Testis (tissue), 3 donors: ENCODE results near the gene GALNT17. TPM values are rescaled to one million over a fixed set of nuclear protein-coding genes. Genes with fewer than 3 reads are reported as not detected.

Experiments used
- DNase-seq: peaks from one replicate; pipeline ENCODE4 v3.0.0-alpha.2; 2019
- H3K27ac ChIP-seq, 2 donors: fragments of 200-600 bp; sonication (generic); one replicate each; pipeline ENCODE4 v1.5.1; 2019
- H3K27me3 ChIP-seq: fragments of 200-600 bp; sonication (generic); one replicate; pipeline ENCODE4 v1.5.1; 2019
- H3K36me3 ChIP-seq: fragments of 200-600 bp; sonication (generic); one replicate; pipeline ENCODE4 v1.5.1; 2017; ENCODE audit warnings: low read depth; ENCODE audit errors: missing control alignments
- H3K4me1 ChIP-seq: fragments of 200-600 bp; sonication (generic); one replicate; pipeline ENCODE4 v1.5.1; 2019
- H3K4me3 ChIP-seq, 2 donors: fragments of 200-600 bp; sonication (generic); one replicate each; pipeline ENCODE4 v1.5.1; 2017 to 2019
- H3K9me3 ChIP-seq: fragments of 200-600 bp; sonication (generic); one replicate; pipeline ENCODE4 v1.5.1; 2017
- POLR2A ChIP-seq: fragments of 450-650 bp; IDR thresholded peaks from one replicate; pipeline ENCODE4 v1.6.1; 2017; ENCODE audit warnings: antibody characterized with exemption, mild to moderate bottlenecking, moderate library complexity
- WGBS, 2 donors: methylation state at CpG; one replicate each; pipeline ENCODE4 v1.1.5; 2018; 5-methylcytosine and 5-hydroxymethylcytosine counted together
- intact Hi-C: fragments of 100-400 bp; cut with DNase I; formaldehyde crosslinking; loops from one replicate; pipeline ENCODE4 v1.15.1; 2023; ENCODE audit warnings: low total_unique reads
- polyA plus RNA-seq: library from polyadenylated mRNA; stranded (reverse); fragments of 350-450 nt; fragmentation: Illumina TruSeq; extraction: RNeasy Lipid Tissue Mini Kit (QIAGEN cat#74804); gene quantifications from one replicate; pipeline ENCODE4 v1.2.3, GENCODE V29; 2014; ENCODE audit warnings: low read depth, low replicate concordance; ENCODE audit not compliant: insufficient read depth
- total RNA-seq, 2 donors: library from RNA; depleted of rRNA; stranded (reverse); fragments of >200 nt; gene quantifications; one replicate each; pipeline ENCODE4 v1.2.3, GENCODE V29; 2016
- TF ChIP-seq, protein P1 (sequence below), 3 experiments: fragments of 450-650 bp in 2 of 3; fragments of 200-600 bp in 1 of 3; sonication (generic) in 1 of 3; IDR thresholded peaks; one replicate each; pipeline ENCODE4 v1.5.1; 2016 to 2019; ENCODE audit warnings: antibody characterized with exemption in 3 of 3, mild to moderate bottlenecking in 2 of 3, moderate library complexity in 1 of 3

Gene GALNT17
- total and polyA plus RNA-seq, 3 donors from 2014 or later = 10.9 to 39.1 (median 29.4) TPM

DNA sequence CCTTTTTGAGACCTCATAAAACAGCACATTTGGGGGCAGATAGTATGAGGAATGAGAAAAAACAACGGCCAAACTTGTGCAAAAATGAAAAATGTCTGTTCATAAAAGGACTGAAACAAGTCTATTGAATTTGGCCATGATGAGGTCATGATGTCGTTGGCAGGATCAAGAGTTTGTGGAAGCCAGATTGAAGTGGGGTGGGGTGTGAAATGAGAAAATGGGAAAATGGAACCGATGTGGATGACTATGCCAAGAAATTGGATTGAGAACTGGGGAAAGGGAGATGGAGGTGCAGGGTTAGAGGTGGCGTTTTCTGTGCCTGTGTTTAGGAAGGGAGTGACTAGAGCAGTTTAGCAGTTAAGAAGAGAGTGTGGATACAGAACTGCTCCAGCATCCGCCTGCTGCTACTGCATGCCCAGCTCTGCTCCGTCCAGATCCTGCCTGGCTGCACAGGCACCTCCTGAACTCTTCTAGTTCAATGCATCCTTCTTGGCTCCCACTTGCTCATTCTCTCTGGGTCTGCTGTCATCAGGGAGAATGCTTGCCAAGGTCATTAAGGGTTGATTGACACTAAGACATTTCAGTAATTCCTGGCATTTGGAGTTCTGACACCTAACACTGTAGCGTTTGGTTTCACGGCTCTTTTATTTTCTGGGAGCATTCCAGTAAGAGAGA, 111.9 kb downstream of the GALNT17 start:
- TF ChIP-seq, protein P1, sequence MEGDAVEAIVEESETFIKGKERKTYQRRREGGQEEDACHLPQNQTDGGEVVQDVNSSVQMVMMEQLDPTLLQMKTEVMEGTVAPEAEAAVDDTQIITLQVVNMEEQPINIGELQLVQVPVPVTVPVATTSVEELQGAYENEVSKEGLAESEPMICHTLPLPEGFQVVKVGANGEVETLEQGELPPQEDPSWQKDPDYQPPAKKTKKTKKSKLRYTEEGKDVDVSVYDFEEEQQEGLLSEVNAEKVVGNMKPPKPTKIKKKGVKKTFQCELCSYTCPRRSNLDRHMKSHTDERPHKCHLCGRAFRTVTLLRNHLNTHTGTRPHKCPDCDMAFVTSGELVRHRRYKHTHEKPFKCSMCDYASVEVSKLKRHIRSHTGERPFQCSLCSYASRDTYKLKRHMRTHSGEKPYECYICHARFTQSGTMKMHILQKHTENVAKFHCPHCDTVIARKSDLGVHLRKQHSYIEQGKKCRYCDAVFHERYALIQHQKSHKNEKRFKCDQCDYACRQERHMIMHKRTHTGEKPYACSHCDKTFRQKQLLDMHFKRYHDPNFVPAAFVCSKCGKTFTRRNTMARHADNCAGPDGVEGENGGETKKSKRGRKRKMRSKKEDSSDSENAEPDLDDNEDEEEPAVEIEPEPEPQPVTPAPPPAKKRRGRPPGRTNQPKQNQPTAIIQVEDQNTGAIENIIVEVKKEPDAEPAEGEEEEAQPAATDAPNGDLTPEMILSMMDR (IDR thresholded peaks at IDR 0.05) = no peak
- TF ChIP-seq POLR2A = no peak
- WGBS, 2 donors = 67 to 73% methylated on average over 8 of the region's 8 CpGs
- H3K36me3 ChIP-seq = no peaks in the 10 kb centered on the region
- H3K9me3 ChIP-seq = no peaks in the 10 kb centered on the region
- H3K27me3 ChIP-seq = no peaks in the 10 kb centered on the region
- H3K4me1 ChIP-seq = peaks cover 11% of the 10 kb centered on the region
- DNase-seq = peak; percentile 27
- H3K4me3 ChIP-seq = no peak overlapping the region
- H3K27ac ChIP-seq = no peak overlapping the region
- intact Hi-C loops = no loop called here

DNA sequence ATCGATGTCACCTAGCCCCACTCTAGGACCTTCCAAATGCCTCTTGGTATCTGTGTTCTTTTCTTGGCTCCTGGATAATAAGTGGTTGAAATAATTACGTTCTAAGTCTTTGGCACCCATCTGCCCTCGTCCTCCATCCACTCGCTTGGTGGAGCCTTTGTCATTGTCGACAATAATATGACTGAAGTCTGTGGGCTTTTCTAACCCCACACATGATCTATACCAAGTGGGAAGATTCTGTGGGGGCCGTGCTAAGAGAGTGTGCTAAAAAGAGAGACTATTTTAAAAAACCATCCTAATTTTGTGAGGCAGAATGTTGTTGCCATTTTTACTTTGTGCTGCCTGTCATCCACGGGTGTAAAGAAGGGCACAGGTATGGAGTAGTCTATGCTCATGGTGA, 113.1 kb downstream of the GALNT17 start:
- intact Hi-C loops = no loop called here
- H3K9me3 ChIP-seq = no peaks in the 10 kb centered on the region
- no peak overlapping the region for H3K27ac ChIP-seq
- no peaks in the 10 kb centered on the region for H3K36me3 ChIP-seq
- no peak for DNase-seq
- no peaks in the 10 kb centered on the region for H3K4me1 ChIP-seq
- no peak overlapping the region for H3K4me3 ChIP-seq
- WGBS, 2 donors = 90 to 94% methylated on average over 7 of the region's 7 CpGs
- H3K27me3 ChIP-seq = no peaks in the 10 kb centered on the region
- TF ChIP-seq, protein P1 (IDR thresholded peaks at IDR 0.05) = no peak
- TF ChIP-seq POLR2A = no peak

DNA sequence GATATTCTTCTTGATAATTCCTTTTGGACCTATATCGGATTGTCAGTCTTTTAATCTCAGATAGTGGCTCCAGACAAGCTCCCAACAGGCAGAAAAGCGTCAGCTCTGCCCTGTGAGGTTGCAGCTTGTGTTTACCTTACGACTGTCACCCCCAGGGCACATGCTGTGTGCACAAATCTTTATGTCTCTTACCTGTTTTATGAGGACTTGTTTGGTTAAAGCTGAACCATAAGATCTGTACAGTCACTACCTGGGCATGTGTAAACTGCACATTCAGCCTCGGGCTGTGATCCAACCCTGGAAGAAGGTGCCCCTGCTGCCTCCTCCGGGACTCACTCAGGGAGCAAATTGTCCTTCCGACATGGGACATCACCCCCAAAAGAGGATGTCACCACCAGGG, 119.8 kb downstream of the GALNT17 start:
- H3K27ac ChIP-seq = no peak overlapping the region
- H3K4me1 ChIP-seq = no peaks in the 10 kb centered on the region
- no peaks in the 10 kb centered on the region for H3K9me3 ChIP-seq
- no peak overlapping the region for H3K4me3 ChIP-seq
- no peak for DNase-seq
- WGBS, 2 donors = 86 to 92% methylated on average over 6 of the region's 6 CpGs
- H3K27me3 ChIP-seq = no peaks in the 10 kb centered on the region
- intact Hi-C loops = no loop called here
- TF ChIP-seq, protein P1 (IDR thresholded peaks at IDR 0.05) = no peak
- no peak for TF ChIP-seq POLR2A
- no peaks in the 10 kb centered on the region for H3K36me3 ChIP-seq

DNA sequence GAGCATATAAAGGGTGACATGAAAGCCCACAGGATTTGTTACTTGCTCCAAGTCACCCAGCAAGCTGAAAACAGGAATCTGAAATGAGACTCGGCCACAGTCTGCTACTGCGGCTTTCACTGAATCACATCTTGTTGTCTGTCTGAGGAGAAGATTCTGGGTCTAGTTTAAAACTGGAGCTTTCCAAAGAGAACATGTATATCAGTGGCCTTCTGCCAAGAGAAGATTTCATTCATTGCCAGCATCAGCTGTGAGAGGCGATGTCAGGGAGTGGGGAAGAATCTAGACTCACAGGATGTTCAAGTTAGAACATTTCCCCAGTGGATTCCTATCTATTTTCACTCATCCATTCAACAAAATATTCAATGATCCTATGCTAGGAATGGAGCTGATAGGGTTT, 122.8 kb downstream of the GALNT17 start:
- 69 to 71% methylated on average over 3 of the region's 3 CpGs for WGBS, 2 donors
- no peak for DNase-seq

More for the DNA sequence above, 122.8 kb downstream of the GALNT17 start:
- Histone ChIP-seq H3K27ac (no peak overlapping the region), H3K36me3 (no peaks in the 10 kb centered on the region), H3K27me3 (no peaks in the 10 kb centered on the region), H3K4me3 (no peak overlapping the region), H3K4me1 (no peaks in the 10 kb centered on the region), H3K9me3 (no peaks in the 10 kb centered on the region)
- intact Hi-C loops = no loop called here
- no peak for TF ChIP-seq POLR2A
- TF ChIP-seq, protein P1 (IDR thresholded peaks at IDR 0.05) = no peak
